HG03196 (cell line): Measurements from ENCODE around the gene GTSE1.

Source experiments
- ATAC-seq: cut with Tn5 transposase; IDR thresholded peaks from one replicate; pipeline ENCODE4 v1.9.1; 2021; ENCODE audit not compliant: unreplicated experiment

The GTSE1 gene

GRCh38 chr22:46350646-46351045 is 54.0 kb downstream of the GTSE1 start:
- ATAC-seq: no peak

GRCh38 chr22:46351131-46351735 is 54.6 kb downstream of the GTSE1 start:
- no peak for ATAC-seq

GRCh38 chr22:46351767-46352166 is 55.1 kb downstream of the GTSE1 start:
- no peak for ATAC-seq

GRCh38 chr22:46352276-46352675 is 55.6 kb downstream of the GTSE1 start:
- ATAC-seq: no peak

GRCh38 chr22:46352691-46353386 is 56.2 kb downstream of the GTSE1 start:
- no peak for ATAC-seq

GRCh38 chr22:46353483-46354105 is 56.9 kb downstream of the GTSE1 start:
- no peak for ATAC-seq

GRCh38 chr22:46354176-46354992 is 57.7 kb downstream of the GTSE1 start:
- no peak for ATAC-seq

GRCh38 chr22:46354993-46355305 is 58.3 kb downstream of the GTSE1 start:
- no peak for ATAC-seq

- no peak for ATAC-seq
Observed at GRCh38 chr22:46355369-46355995, 58.8 kb downstream of the GTSE1 start.

- ATAC-seq: no peak
Observed at GRCh38 chr22:46355996-46356471, 59.4 kb downstream of the GTSE1 start.

GRCh38 chr22:46356496-46357480 is 60.1 kb downstream of the GTSE1 start:
- ATAC-seq: no peak

GRCh38 chr22:46357711-46358520 is 61.2 kb downstream of the GTSE1 start:
- ATAC-seq: no peak

GRCh38 chr22:46358766-46359165 is 62.1 kb downstream of the GTSE1 start:
- no peak for ATAC-seq

GRCh38 chr22:46359362-46359761 is 62.7 kb downstream of the GTSE1 start:
- ATAC-seq: no peak

- no peak for ATAC-seq
Observed at GRCh38 chr22:46360097-46360496, 63.4 kb downstream of the GTSE1 start.

- no peak for ATAC-seq
Observed at GRCh38 chr22:46360891-46361290, 64.2 kb downstream of the GTSE1 start.

GRCh38 chr22:46361826-46362202 is 65.1 kb downstream of the GTSE1 start:
- ATAC-seq: no peak

- no peak for ATAC-seq
Observed at GRCh38 chr22:46362203-46362933, 65.7 kb downstream of the GTSE1 start.
